ENCODE measurements around the gene SPATA25.
"Not testable (repeated sequence)": the region's sequence is repeated elsewhere in the genome, so short reads cannot be mapped to it uniquely, and the experiment has no call there.

Gene SPATA25

GRCh38 chr20:45917790-45918141, 30.3 kb upstream of the SPATA25 start:
- no peak for DNase-seq (ENCODE audit: low read depth in 2 of 2, low spot score in 1 of 2)

- no peak for DNase-seq (ENCODE audit: low read depth in 2 of 2, low spot score in 1 of 2)
These were observed 25.7 kb upstream of the SPATA25 start for GRCh38 chr20:45913116-45913515.

GRCh38 chr20:45912344-45912682, 24.9 kb upstream of the SPATA25 start:
- no peak for DNase-seq (ENCODE audit: low read depth in 2 of 2, low spot score in 1 of 2)

DNA sequence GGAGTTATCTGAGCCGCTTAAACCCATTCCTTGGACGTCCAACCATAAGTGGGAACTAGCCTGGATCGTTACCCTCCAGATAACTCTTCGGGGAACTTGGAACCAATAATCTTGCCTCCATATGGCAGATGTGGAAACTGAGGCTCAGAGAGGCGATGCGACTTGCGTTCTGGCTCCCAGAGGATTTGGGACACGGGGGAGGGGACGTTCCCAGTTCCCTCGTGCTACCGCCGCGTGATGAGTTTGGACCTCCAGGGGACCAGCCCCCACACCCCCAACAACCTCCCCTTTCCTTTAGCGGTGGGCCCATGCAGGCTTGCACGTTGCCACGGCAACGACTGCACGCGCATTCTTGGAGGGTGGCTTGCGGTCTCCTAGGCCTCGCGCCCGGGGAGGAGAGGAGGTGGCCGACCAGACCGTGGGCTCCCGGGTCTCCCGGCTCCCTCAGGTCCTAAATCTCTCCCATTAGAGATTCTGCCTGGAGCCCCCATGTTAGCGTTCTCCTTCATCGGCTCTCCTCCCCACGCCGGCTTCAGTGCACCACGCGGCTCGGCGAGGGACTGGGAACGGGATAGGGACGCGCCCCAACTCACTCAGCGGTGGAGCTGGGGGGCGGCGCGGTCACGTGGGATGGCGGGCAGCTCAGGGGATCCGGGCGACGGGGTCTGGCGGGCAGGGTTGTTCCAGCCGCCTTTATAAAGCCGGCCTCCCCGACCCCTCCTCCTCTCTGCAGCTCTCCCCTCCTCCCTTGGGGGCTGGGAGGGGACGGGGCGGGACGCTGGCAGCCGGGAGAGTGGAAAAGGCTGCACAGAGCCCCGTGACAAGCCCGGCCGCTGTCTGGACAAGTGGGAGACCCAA, 24.3 kb upstream of the SPATA25 start, which contains the start of gene PLTP:
Gene PLTP, minus strand, starts transcription at position 670 of the 858 bp plus-strand sequence. CDS start 703 bp downstream, outside the sequence.
- no peak for DNase-seq (ENCODE audit: low read depth in 2 of 2, low spot score in 1 of 2)

DNA sequence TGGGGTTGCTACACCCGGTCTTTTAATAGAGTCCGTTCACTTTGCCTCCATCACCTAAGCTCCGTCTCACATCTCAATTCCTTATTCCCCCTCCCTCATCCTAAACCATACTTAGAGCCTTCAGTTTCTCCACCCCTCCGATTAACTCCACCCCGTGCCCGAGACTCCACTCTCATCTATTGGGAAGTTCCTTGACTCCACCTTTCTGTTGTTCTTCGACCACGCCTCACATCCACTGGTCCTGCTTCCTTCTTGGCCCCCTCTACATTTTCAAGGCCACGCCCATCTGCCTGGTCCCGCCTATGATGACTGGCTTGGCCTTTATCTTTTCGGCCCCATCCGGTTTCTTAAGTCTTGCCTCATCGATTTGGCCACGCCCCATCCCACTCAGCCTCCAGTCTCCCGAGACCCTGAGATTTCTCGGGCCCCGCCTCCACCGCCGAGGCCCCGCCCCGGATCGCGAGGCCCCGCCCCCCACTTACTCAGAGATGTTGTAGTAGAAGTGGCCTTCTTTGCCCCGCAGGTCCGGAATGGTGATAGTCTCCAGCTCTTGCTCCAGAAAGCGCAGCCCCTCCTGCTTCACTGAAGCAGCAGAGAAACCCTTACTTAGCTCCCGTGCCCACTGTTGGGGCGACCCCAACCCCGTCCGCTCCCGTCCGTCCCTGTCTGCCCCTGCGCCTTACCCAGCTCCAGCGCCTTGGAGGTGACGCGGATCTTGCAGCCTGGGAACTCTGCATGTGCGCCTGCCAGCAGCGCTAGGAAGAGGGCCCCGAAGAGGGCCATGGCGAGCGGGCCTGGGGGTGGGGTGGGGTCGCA, 23.5 kb upstream of the SPATA25 start:
- DNase-seq (ENCODE audit: low read depth in 2 of 2, low spot score in 1 of 2): peak; percentile 75 to 78

DNA sequence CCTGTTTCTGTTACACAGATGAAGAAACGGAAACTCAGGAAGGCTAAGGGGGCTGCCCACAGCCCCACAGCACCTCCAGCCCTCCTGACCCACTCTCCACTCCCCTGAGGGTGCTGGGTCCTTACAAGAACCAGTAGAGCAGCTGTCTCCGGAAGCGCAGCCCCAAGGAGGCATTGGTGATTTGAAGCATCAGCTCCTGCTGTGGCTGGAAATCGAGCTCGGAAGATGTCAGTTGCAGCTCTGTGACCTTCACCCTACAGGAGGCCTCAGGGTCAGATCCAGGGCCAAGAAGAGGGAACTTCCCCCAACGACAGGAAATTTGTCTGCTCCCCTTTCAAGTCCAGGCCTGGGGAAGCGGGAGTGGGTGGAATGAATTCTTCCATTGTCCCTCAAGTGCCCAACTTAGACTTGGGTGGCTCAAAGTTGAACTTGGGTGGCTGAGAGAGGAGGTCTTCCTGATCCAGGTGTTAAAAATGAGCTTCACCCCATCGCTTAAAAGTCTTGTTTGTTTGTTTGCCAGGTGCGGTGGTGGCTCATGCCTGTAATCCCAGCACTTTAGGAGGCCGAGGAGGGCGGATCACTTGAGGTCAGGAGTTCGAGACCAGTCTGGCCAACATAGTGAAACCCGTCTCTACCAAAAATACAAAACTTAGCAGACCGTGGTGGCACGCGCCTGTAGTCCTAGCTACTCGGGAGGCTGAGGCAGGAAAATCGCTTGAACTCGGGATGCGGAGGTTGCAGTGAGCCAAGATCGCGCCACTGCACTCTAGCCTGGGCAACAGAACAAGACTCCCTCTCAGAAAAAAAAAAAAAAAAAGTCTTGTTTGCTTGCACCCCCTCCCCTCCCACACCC, 22.6 kb upstream of the SPATA25 start:
- DNase-seq (ENCODE audit: low read depth in 2 of 2, low spot score in 1 of 2): no peak

GRCh38 chr20:45909336-45909808, 21.9 kb upstream of the SPATA25 start:
- no peak for DNase-seq (ENCODE audit: low read depth in 2 of 2, low spot score in 1 of 2)

DNA sequence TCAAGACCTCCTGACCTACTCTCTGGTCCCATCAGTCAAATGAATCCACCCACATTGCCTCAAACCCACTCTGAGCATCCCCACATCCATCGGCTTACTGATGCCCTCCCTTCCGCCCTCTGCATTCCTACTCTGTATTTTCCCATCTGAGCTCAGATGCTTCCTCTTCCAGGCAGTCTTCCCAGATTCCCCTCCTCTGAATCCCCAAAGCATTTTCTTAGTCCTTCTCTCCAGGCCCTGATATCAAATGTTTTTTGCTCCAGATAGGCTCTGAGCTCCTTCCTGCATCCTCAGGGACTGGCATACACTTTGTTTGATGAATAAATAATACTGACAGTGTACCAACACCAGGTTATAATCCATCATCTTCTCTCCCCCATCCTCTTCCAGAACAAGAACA, 20.7 kb upstream of the SPATA25 start:
- no peak for DNase-seq (ENCODE audit: low read depth in 2 of 2, low spot score in 1 of 2)

- no peak for DNase-seq (ENCODE audit: low read depth in 2 of 2, low spot score in 1 of 2)
These were observed 20.0 kb upstream of the SPATA25 start for GRCh38 chr20:45907219-45907948.

DNA sequence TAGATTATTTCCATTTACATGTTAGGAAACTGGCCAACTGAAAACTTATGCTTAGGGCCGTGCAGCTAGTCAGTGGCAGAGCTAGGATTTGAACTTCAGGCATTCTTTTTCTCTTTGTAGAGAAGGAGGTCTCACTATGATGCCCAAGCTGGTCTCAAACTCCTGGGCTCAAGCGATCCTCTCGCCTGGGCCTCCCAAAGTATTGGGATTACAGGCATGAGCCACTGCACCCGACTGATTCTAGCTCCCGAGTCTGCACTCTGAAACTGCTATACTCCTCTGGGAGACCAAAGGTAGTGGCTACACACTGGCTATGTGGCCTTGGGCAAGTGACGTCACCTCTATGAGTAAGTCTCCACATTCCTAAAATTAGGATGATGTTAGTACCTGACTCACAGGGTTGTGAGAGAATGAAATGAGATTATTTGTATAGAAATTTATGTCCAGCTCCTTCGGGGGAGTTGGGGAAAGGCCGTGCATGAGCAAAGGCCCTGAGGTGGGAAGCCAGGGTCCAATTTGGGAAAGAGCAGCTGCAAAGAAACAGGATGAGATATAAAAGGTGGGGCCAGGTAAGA, 18.2 kb upstream of the SPATA25 start:
- DNase-seq (ENCODE audit: low read depth in 2 of 2, low spot score in 1 of 2): no peak

- DNase-seq (ENCODE audit: low read depth in 2 of 2, low spot score in 1 of 2): no peak
These were observed 17.4 kb upstream of the SPATA25 start for GRCh38 chr20:45904583-45905504.

DNA sequence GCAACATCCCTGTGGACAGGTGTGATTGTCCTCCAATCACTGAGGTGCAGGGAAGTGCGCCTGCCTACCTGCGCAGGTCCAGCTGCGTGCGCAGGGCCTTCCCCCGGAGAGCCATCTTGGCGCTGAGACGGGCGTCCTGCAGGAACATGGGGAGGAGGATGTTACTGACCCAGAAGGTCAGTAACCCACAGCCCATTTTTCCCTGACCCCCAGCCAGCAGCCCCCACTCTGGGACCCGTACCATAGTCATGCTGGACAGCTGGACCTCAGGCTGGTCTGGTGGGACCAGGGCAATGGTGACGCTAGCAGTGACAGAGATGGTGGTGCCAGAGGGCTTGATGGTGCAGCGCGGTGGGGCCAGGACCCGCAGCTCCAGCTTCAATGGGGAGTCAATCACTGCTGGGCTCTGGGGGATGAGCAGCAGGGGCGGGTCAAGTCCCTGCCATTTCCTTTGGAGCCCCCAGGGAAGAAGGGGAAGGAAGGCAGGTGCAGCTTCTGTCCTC, 14.8 kb upstream of the SPATA25 start:
- no peak for DNase-seq (ENCODE audit: low read depth in 2 of 2, low spot score in 1 of 2)

DNA sequence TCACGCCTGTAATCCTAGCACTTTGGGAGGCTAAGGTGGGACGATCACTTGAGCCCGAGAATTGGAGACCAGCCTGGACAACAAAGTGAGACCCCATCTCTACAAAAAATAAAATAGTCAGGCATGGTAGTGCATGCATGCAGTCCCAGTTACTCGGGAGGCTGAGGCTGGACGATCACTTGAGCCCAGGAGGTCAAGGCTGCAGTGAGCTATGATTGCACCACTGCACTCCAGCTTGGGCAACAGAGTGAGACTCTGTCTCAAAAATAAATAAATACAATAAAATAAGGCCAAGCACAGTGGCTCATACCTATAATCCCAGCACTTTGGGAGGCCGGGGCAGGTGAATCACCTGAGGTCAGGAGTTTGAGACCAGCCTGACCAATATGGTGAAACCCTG, 13.9 kb upstream of the SPATA25 start:
- DNase-seq (ENCODE audit: low read depth in 2 of 2, low spot score in 1 of 2): not testable (repeated sequence)

GRCh38 chr20:45899046-45899835, 11.8 kb upstream of the SPATA25 start:
- DNase-seq (ENCODE audit: low read depth in 2 of 2, low spot score in 1 of 2): no peak

DNA sequence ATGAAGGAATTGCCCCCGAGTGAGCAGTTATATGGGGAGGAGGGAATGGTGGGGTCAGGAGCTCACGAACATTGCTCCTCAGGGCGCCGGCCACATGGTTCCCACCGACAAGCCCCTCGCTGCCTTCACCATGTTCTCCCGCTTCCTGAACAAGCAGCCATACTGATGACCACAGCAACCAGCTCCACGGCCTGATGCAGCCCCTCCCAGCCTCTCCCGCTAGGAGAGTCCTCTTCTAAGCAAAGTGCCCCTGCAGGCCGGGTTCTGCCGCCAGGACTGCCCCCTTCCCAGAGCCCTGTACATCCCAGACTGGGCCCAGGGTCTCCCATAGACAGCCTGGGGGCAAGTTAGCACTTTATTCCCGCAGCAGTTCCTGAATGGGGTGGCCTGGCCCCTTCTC, 10.9 kb upstream of the SPATA25 start:
- no peak for DNase-seq (ENCODE audit: low read depth in 2 of 2, low spot score in 1 of 2)

- no peak for DNase-seq (ENCODE audit: low read depth in 2 of 2, low spot score in 1 of 2)
These were observed 10.3 kb upstream of the SPATA25 start for GRCh38 chr20:45897692-45898091.

GRCh38 chr20:45897289-45897688, 9.9 kb upstream of the SPATA25 start:
- no peak for DNase-seq (ENCODE audit: low read depth in 2 of 2, low spot score in 1 of 2)

GRCh38 chr20:45896641-45897161, 9.3 kb upstream of the SPATA25 start:
- DNase-seq (ENCODE audit: low read depth in 2 of 2, low spot score in 1 of 2): no peak

Data from stimulated activated CD8-positive, alpha-beta memory T cell treated with anti-CD3 and anti-CD28 coated beads, Interleukin-4, amount 100 ng/mL, for 1 hour (primary cell).